ENCODE measurements around the gene GP1BB. TPM values are rescaled to one million over a fixed set of nuclear protein-coding genes. Genes with fewer than 3 reads are reported as not detected.
"Not testable (repeated sequence)": the region's sequence is repeated elsewhere in the genome, so short reads cannot be mapped to it uniquely, and the experiment has no call there.

The GP1BB gene
- total and polyA plus RNA-seq, 8 donors: 2.4 to 27.8 (median 8.7) TPM; not detected in 2

- Histone ChIP-seq H3K9me3 (no peaks in the 10 kb centered on the region), H3K4me3 (peak overlapping the region; percentile 23 to 49 (median 35)), H3K27ac (no peak overlapping the region), H3K36me3 (peaks cover 0 to 32% (median 16%) of the 10 kb centered on the region in 4 donors), H3K27me3 (peaks cover 0 to 80% (median 52%) of the 10 kb centered on the region in 3 donors), H3K4me1 (peaks cover 22 to 36% (median 30%) of the 10 kb centered on the region in 4 donors)
- peak in 1 of 2 donors; percentile 75 for DNase-seq
- TF ChIP-seq POLR2AphosphoS5 (IDR thresholded peaks at IDR 0.05) (no peak), POLR2A (IDR thresholded peaks at IDR 0.05) (no peak), EP300 (IDR thresholded peaks at IDR 0.05) (no peak)
- TF ChIP-seq, protein P1, sequence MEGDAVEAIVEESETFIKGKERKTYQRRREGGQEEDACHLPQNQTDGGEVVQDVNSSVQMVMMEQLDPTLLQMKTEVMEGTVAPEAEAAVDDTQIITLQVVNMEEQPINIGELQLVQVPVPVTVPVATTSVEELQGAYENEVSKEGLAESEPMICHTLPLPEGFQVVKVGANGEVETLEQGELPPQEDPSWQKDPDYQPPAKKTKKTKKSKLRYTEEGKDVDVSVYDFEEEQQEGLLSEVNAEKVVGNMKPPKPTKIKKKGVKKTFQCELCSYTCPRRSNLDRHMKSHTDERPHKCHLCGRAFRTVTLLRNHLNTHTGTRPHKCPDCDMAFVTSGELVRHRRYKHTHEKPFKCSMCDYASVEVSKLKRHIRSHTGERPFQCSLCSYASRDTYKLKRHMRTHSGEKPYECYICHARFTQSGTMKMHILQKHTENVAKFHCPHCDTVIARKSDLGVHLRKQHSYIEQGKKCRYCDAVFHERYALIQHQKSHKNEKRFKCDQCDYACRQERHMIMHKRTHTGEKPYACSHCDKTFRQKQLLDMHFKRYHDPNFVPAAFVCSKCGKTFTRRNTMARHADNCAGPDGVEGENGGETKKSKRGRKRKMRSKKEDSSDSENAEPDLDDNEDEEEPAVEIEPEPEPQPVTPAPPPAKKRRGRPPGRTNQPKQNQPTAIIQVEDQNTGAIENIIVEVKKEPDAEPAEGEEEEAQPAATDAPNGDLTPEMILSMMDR (IDR thresholded peaks at IDR 0.05): no peak
- intact Hi-C loops (cut with DNase I; ENCODE audit: low total_unique reads): no loop called here
- WGBS, 5 donors: 3 to 26% (median 9%) methylated on average over 32 to 89 of the region's 89 CpGs
These were observed 866 bp downstream of the GP1BB start for GRCh38 chr22:19723983-19724827.

GRCh38 chr22:19724927-19725661, 1.8 kb downstream of the GP1BB start:
- intact Hi-C loops (cut with DNase I; ENCODE audit: low total_unique reads): no loop called here
- DNase-seq: no peak
- 72 to 78% (median 76%) methylated on average over 41 to 45 of the region's 45 CpGs for WGBS, 5 donors

DNA sequence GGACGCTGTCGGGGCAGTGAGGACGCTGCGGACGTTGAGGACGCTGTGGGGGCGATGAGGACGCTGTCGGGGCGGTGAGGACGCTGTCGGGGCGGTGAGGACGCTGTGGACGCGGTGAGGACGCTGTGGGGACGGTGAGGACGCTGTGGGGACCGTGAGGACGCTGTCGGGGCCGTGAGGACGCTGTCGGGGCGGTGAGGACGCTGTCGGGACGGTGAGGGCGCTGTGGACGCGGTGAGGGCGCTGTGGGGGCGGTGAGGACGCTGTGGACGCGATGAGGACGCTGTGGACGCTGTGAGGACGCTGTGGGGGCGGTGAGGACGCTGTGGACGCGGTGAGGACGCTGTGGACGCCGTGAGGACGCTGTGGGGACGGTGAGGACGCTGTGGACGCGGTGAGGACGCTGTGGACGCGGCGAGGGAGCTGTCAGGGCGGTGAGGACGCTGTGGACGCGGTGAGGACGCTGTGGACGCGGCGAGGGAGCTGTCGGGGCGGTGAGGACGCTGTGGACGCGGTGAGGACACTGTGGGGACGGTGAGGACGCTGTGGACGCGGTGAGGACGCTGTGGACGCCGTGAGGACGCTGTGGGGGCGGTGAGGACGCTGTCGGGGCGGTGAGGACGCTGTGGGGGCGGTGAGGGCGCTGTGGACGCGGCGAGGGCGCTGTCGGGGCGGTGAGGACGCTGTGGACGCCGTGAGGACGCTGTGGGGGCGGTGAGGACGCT, 2.9 kb downstream of the GP1BB start:
- Histone ChIP-seq H3K36me3 (peaks cover 0 to 19% (median 10%) of the 10 kb centered on the region in 4 donors), H3K4me1 (peaks cover 30 to 46% (median 37%) of the 10 kb centered on the region in 4 donors), H3K27me3 (peaks cover 0 to 63% (median 46%) of the 10 kb centered on the region in 3 donors)
- intact Hi-C loops (cut with DNase I; ENCODE audit: low total_unique reads); H3K27ac ChIP-seq; H3K4me3 ChIP-seq; DNase-seq; H3K9me3 ChIP-seq: not testable (repeated sequence)
- 80 to 87% (median 86%) methylated on average over 75 to 96 of the region's 96 CpGs for WGBS, 5 donors

More at GRCh38 chr22:19724927-19725661, 1.8 kb downstream of the GP1BB start:
- Histone ChIP-seq H3K4me1 (peaks cover 24 to 34% (median 27%) of the 10 kb centered on the region in 4 donors), H3K27ac (no peak overlapping the region), H3K9me3 (no peaks in the 10 kb centered on the region), H3K27me3 (peaks cover 0 to 71% (median 46%) of the 10 kb centered on the region in 3 donors), H3K4me3 (no peak overlapping the region), H3K36me3 (peaks cover 0 to 30% (median 15%) of the 10 kb centered on the region in 4 donors)
- TF ChIP-seq POLR2A (IDR thresholded peaks at IDR 0.05) (no peak), EP300 (IDR thresholded peaks at IDR 0.05) (no peak), POLR2AphosphoS5 (IDR thresholded peaks at IDR 0.05) (no peak)

DNA sequence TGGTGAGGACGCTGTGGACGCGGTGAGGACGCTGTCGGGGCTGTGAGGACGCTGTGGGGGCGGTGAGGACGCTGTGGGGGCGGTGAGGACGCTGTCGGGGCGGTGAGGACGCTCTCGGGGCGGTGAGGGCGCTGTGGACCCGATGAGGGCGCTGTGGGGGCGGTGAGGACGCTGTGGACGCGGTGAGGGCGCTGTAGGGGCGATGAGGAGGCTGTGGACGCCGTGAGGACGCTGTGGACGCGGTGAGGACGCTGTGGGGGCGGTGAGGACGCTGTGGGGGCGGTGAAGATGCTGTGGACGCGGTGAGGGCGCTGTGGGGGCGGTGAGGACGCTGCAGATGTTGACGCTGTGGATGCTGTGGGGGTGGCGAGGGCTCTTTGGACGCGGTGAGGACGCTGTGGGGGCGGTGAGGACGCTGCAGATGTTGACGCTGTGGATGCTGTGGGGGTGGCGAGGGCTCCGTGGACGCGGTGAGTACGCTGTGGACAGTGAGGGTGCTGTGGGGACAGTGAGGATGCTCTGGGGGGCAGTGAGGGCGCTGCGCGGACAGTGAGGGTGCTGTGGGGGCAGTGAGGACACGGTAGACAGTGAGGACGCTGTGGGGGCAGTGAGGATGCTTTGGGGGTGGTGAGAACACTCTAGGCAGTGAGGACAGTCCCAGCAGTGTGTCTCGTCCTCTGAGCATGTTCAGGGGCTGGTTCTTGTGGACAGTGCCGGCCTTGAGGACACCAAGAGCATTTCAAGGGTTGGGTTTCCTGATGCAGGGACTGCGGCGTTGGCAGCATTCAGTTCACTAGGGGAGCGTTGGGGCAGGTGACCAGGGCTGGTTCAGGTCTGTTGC, 4.2 kb downstream of the GP1BB start:
- intact Hi-C loops (cut with DNase I; ENCODE audit: low total_unique reads): no loop called here
- WGBS, 5 donors: 63 to 71% (median 64%) methylated on average over 56 to 61 of the region's 61 CpGs
- peaks cover 0 to 6% (median 2%) of the 10 kb centered on the region in 4 donors for H3K36me3 ChIP-seq
- no peak overlapping the region for H3K27ac ChIP-seq
- TF ChIP-seq POLR2A (IDR thresholded peaks at IDR 0.05) (no peak), EP300 (IDR thresholded peaks at IDR 0.05) (no peak), POLR2AphosphoS5 (IDR thresholded peaks at IDR 0.05) (no peak)
- TF ChIP-seq, protein P1 (IDR thresholded peaks at IDR 0.05): no peak
- peaks cover 24 to 33% (median 31%) of the 10 kb centered on the region in 4 donors for H3K4me1 ChIP-seq
- no peak overlapping the region for H3K4me3 ChIP-seq
- no peak for DNase-seq
- H3K27me3 ChIP-seq: peaks cover 0 to 55% (median 34%) of the 10 kb centered on the region in 3 donors
- H3K9me3 ChIP-seq: no peaks in the 10 kb centered on the region
